Activated CD4-positive, alpha-beta T cell treated with anti-CD3 and anti-CD28 coated beads for 36 hours (primary cell): ENCODE data around the gene CCNJL. TPM values are rescaled to one million over a fixed set of nuclear protein-coding genes. Genes with fewer than 3 reads are reported as not detected.

Source experiments
- ATAC-seq: fragments of 200-7000 bp; cut with Tn5 transposase; one replicate; pipeline ENCODE4 v1.10.0; 2021; ENCODE audit warnings: mild to moderate bottlenecking, moderate library complexity
- CTCF ChIA-PET: fragments of 350-600 bp; sonication (Branson Sonifier 250); formaldehyde crosslinking; loops from one replicate; lab custom pipeline; 2021; ENCODE audit warnings: antibody characterized with exemption; lab: Charles Lee
- POLR2A ChIA-PET: fragments of 350-600 bp; sonication (Branson Sonifier 250); formaldehyde crosslinking; loops from one replicate; lab custom pipeline; 2021; ENCODE audit warnings: antibody characterized with exemption, inconsistent platforms; lab: Charles Lee
- DNase-seq: peaks from one replicate; pipeline ENCODE4 v3.0.0-alpha.2; 2020
- H3K27ac Mint-ChIP-seq: one replicate; pipeline ENCODE4 v1.8.0; 2021; ENCODE audit warnings: mixed read lengths
- H3K27me3 Mint-ChIP-seq: one replicate; pipeline ENCODE4 v1.8.0; 2021; ENCODE audit warnings: mixed read lengths
- H3K36me3 Mint-ChIP-seq: one replicate; pipeline ENCODE4 v1.8.0; 2021; ENCODE audit warnings: low read depth, mixed read lengths
- H3K4me1 Mint-ChIP-seq: one replicate; pipeline ENCODE4 v1.8.0; 2021; ENCODE audit warnings: mixed read lengths
- H3K4me3 Mint-ChIP-seq: one replicate; pipeline ENCODE4 v1.8.0; 2021; ENCODE audit warnings: mild to moderate bottlenecking, moderate library complexity, mixed read lengths
- H3K9me3 Mint-ChIP-seq: one replicate; pipeline ENCODE4 v1.8.0; 2021; ENCODE audit warnings: low read depth, mixed read lengths
- intact Hi-C, 2 experiments: fragments of 100-400 bp; cut with DNase I in 1 of 2; cut with micrococcal nuclease in 1 of 2; formaldehyde crosslinking; loops; one replicate each; pipeline versions ENCODE4 v1.14.2 to v1.15.1; 2022 to 2024; cut with DNase I, micrococcal nuclease
- total RNA-seq, 2 experiments: library from RNA; stranded (reverse); gene quantifications; one replicate each; pipeline ENCODE4 v1.2.3, GENCODE V29; 2021

CCNJL gene
- total RNA-seq, 2 experiments from 2014 or later = not detected

DNA sequence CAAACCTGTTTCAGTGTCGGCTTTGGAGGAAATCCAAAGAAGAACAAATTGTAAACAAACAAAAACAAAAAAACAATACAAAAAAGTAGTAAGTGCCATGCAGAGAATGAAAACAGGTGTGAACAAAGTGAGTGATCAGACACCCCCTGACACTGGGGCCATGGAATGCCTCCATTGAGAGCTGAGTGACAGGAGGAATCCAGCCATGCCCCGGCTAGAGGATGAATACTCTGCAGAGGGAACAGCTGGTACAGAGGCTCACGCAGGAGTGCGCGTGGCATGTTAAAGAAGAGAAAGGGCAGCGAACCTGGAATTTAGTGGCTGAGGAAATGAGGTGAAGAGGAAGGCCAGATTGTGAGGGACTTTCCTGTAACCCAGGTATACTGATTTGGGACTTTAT is 15.5 kb upstream of the CCNJL start:
- POLR2A ChIA-PET = no interaction called here
- DNase-seq = no peak
- no peak overlapping the region for H3K27ac Mint-ChIP-seq
- H3K36me3 Mint-ChIP-seq = no peaks in the 10 kb centered on the region
- ATAC-seq = no peak
- H3K27me3 Mint-ChIP-seq = no peaks in the 10 kb centered on the region
- intact Hi-C loops = no loop called here
- H3K4me1 Mint-ChIP-seq = peaks cover 7% of the 10 kb centered on the region
- no peaks in the 10 kb centered on the region for H3K9me3 Mint-ChIP-seq
- no peak overlapping the region for H3K4me3 Mint-ChIP-seq
- CTCF ChIA-PET = no interaction called here

DNA sequence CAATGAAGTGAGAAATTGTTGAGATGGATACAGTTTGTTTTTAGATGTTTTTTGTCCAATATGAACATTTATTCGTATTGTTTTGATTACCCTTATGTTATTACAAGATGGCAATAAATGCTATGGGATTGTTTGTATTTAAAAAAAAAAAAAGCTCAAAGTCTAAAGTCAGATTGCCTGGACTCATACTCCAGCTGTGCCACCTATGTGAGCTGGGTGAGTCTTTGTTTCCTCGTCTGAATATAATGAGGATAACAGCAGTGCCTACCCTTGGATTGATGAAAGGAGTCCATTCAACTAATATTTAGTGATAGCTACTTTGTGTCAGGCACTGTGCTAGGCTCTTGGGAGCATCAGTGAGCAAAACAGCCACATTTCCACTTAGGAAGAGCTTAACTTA is 14.6 kb upstream of the CCNJL start:
- Mint-ChIP-seq H3K36me3 (no peaks in the 10 kb centered on the region), H3K27ac (no peak overlapping the region), H3K9me3 (no peaks in the 10 kb centered on the region), H3K4me3 (no peak overlapping the region), H3K27me3 (no peaks in the 10 kb centered on the region), H3K4me1 (peaks cover 7% of the 10 kb centered on the region)
- no peak for ATAC-seq
- POLR2A ChIA-PET = interaction anchor here (0.6 kb wide), 1 partner anchor 86 kb away, joined by 3 read pairs; no protein-coding TSS in a partner anchor
- no peak for DNase-seq
- CTCF ChIA-PET = no interaction called here
- intact Hi-C loops = no loop called here

DNA sequence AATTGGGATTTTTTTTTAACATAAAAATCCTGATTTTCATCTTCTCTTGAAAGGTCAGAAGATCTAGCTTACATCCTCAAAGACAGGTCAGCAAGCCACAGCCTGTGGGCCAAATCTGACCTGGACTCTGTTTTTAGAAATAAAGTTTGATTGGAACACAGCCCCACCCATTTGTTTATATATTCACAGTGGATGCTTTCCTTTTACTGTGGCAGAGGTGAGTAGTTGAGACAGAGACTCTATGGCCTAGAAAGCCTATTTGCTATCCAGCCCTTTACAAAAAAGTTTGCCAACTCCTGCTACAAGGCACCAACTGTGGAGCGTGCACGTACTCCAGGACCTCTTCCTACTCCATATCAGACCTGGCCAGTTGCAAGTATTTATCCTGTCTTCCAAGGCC is 13.4 kb upstream of the CCNJL start:
- no peaks in the 10 kb centered on the region for H3K9me3 Mint-ChIP-seq
- H3K27me3 Mint-ChIP-seq = no peaks in the 10 kb centered on the region
- POLR2A ChIA-PET = no interaction called here
- ATAC-seq (no peak), DNase-seq (no peak)
- H3K36me3 Mint-ChIP-seq = no peaks in the 10 kb centered on the region
- no peak overlapping the region for H3K4me3 Mint-ChIP-seq
- CTCF ChIA-PET = interaction anchor here (0.7 kb wide), 1 partner anchor 19 kb away, joined by 3 read pairs; no protein-coding TSS in a partner anchor
- no peak overlapping the region for H3K27ac Mint-ChIP-seq
- H3K4me1 Mint-ChIP-seq = peaks cover 7% of the 10 kb centered on the region
- intact Hi-C loops = no loop called here

- ATAC-seq (no peak), DNase-seq (no peak)
- ChIA-PET POLR2A (no interaction called here), CTCF (interaction anchor here (0.7 kb wide), 1 partner anchor 20 kb away, joined by 3 read pairs; no protein-coding TSS in a partner anchor)
- Mint-ChIP-seq H3K4me1 (peaks cover under 1% of the 10 kb centered on the region), H3K27ac (no peak overlapping the region), H3K36me3 (no peaks in the 10 kb centered on the region), H3K27me3 (peaks cover 1% of the 10 kb centered on the region), H3K4me3 (no peak overlapping the region), H3K9me3 (no peaks in the 10 kb centered on the region)
- intact Hi-C loops = no loop called here
Measured at GRCh38 chr5:160324886-160325285, 12.5 kb upstream of the CCNJL start.

DNA sequence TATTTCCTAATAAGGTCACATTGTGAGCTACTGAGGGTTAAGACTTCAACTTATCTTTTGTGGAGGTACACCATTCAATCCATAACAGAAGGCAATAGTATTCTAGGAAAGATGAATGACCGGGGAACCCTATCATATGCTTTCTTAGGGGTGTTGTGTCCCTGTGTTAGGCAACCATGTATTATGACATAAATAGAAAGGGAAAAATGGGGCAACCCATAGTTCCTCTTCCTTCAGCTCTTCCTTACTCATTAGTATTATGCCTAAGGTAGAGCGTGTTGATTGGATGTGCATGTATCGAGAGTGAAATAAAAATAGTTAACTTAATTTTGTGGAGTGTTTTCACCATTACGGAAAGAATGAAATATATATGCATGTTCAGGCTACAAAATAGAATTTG is 6.0 kb upstream of the CCNJL start:
- Mint-ChIP-seq H3K27ac (no peak overlapping the region), H3K4me1 (no peaks in the 10 kb centered on the region), H3K36me3 (no peaks in the 10 kb centered on the region), H3K27me3 (peaks cover 23% of the 10 kb centered on the region), H3K4me3 (no peak overlapping the region), H3K9me3 (no peaks in the 10 kb centered on the region)
- ATAC-seq (no peak), DNase-seq (no peak)
- intact Hi-C loops = no loop called here
- ChIA-PET CTCF (interaction anchor here (0.6 to 0.8 kb wide), 2 partner anchors 20 to 431 kb away, joined by 3 read pairs; no protein-coding TSS in a partner anchor), POLR2A (no interaction called here)

DNA sequence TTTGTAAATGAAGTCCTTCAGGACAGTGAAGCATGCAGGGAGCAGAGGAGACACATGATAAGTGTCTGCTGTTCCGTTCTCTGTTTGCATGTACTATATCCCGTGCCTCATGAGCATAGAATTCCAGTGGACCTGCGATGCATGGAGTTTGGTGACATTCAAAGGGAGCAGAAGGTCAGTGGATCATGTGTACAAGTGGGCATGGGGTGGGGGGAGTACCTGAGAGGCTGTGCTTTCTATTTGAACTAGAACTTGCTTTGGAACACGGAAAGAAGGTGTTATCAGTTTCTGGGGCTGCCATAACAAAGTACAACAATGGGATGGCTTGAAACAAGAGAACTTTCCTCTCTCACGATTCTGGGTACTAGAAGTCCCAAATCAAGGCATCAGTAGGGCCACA is 5.1 kb upstream of the CCNJL start:
- no peak for DNase-seq
- intact Hi-C loops = no loop called here
- Mint-ChIP-seq H3K27me3 (peaks cover 32% of the 10 kb centered on the region), H3K27ac (no peak overlapping the region), H3K4me3 (no peak overlapping the region), H3K9me3 (no peaks in the 10 kb centered on the region), H3K4me1 (peaks cover 4% of the 10 kb centered on the region), H3K36me3 (no peaks in the 10 kb centered on the region)
- CTCF ChIA-PET = no interaction called here
- no peak for ATAC-seq
- POLR2A ChIA-PET = no interaction called here

DNA sequence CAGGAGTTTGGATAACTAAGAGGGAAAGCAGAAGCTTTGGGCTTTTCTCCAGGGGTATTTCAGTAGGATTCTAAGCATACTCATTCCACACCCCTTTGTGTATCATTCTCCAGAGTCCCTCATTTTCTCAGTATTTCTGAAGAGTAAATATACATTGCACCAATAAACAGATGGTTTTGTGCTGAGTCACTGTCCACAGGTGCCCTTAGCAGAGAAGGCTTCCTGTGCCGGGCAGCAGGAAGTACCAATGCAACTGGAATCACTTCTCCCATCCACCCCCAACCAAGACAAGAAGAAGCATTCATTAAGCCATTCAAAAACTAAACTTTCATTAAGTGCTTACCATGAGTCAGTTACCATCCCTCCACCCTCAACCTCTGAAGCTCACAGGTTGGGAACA is 3.6 kb upstream of the CCNJL start:
- POLR2A ChIA-PET = no interaction called here
- H3K27me3 Mint-ChIP-seq = peaks cover 38% of the 10 kb centered on the region
- DNase-seq = no peak
- no peaks in the 10 kb centered on the region for H3K9me3 Mint-ChIP-seq
- no peak overlapping the region for H3K27ac Mint-ChIP-seq
- CTCF ChIA-PET = interaction anchor here (0.7 kb wide), 1 partner anchor 294 kb away, joined by 3 read pairs; no protein-coding TSS in a partner anchor
- peaks cover 8% of the 10 kb centered on the region for H3K4me1 Mint-ChIP-seq
- no peak overlapping the region for H3K4me3 Mint-ChIP-seq
- intact Hi-C loops = no loop called here
- no peak for ATAC-seq
- no peaks in the 10 kb centered on the region for H3K36me3 Mint-ChIP-seq

DNA sequence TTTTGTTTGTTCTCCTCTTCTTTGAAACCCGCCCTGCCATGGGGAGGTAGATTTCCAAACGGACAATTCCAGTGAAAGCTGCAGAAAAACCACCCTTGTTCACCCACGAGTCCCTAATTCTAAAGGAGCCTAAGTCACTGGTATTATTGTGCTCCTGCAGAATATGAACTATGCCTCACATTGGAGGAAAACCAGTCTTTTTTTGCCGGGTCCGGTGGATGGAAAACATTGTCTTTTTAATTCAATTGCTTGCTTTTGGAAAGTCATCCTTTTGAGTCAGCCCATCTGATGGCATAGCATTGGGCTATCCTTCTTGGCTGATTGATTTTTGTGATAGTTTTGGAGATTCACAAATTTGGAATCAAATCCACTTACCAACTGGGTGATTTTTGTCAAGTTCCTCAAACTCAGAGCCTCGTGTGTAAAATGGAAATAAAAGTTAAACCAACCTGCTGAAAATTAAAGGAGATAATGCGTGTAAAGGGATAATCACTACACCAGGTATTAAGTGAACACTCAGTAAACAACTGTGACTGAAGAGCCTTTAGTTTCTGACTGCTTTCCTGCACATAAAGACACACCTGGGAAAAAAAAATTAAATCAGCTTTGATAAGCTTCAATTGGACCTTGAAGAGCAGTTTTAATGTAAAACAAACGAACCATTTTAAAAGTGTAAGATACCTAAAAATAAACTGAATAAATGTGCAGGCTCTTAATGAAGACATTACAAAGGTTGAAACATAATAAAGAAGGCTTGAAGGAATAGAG is 780 bp upstream of the CCNJL start:
- no peak overlapping the region for H3K27ac Mint-ChIP-seq
- DNase-seq (no peak), ATAC-seq (no peak)
- intact Hi-C loops = no loop called here
- no peaks in the 10 kb centered on the region for H3K9me3 Mint-ChIP-seq
- POLR2A ChIA-PET = no interaction called here
- no peaks in the 10 kb centered on the region for H3K36me3 Mint-ChIP-seq
- H3K27me3 Mint-ChIP-seq = peaks cover 51% of the 10 kb centered on the region
- peak overlapping the region; percentile 67 for H3K4me3 Mint-ChIP-seq
- CTCF ChIA-PET = interaction anchor here (1.1 kb wide), 1 partner anchor 32 kb away, joined by 3 read pairs; no protein-coding TSS in a partner anchor
- peaks cover 8% of the 10 kb centered on the region for H3K4me1 Mint-ChIP-seq

- Mint-ChIP-seq H3K4me1 (peaks cover 8% of the 10 kb centered on the region), H3K27me3 (peaks cover 52% of the 10 kb centered on the region), H3K27ac (no peak overlapping the region), H3K9me3 (no peaks in the 10 kb centered on the region), H3K4me3 (no peak overlapping the region), H3K36me3 (no peaks in the 10 kb centered on the region)
- CTCF ChIA-PET = no interaction called here
- POLR2A ChIA-PET = interaction anchor here (0.7 kb wide), 1 partner anchor 108 kb away, joined by 3 read pairs; no protein-coding TSS in a partner anchor
- ATAC-seq (no peak), DNase-seq (peak; percentile 6)
- intact Hi-C loops = no loop called here
Measured at GRCh38 chr5:160311491-160312133, 752 bp downstream of the CCNJL start.

- Mint-ChIP-seq H3K4me1 (peaks cover 8% of the 10 kb centered on the region), H3K27me3 (peaks cover 47% of the 10 kb centered on the region), H3K27ac (no peak overlapping the region), H3K9me3 (no peaks in the 10 kb centered on the region), H3K4me3 (no peak overlapping the region), H3K36me3 (no peaks in the 10 kb centered on the region)
- no peak for ATAC-seq
- ChIA-PET CTCF (no interaction called here), POLR2A (interaction anchor here (0.7 kb wide), 1 partner anchor 109 kb away, joined by 3 read pairs; no protein-coding TSS in a partner anchor)
- no peak for DNase-seq
- intact Hi-C loops = no loop called here
Measured at GRCh38 chr5:160310552-160311295, 1.6 kb downstream of the CCNJL start.

DNA sequence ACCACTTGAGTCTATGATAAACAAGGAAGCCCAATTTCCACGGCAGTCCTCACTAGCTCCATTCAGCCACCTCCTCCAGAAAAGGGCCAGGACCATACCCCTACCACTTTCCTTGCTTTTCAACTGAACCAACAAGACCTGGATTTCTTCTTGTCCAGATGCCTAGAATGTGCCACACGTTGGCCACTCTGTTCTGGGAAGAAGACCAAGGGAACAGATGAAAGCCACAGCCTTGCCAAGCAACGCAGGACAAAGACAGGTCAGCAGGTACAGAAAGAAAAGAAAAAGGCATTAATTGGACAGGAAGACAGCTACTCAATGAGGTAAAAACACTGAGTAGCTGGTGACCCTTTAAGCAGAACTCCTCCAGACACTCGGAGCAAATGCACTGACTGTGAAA is 2.2 kb downstream of the CCNJL start:
- H3K9me3 Mint-ChIP-seq = no peaks in the 10 kb centered on the region
- ATAC-seq = no peak
- ChIA-PET POLR2A (no interaction called here), CTCF (interaction anchor here (0.6 to 1.5 kb wide), 2 partner anchors 81 to 284 kb away, joined by 3 to 5 read pairs; no protein-coding TSS in a partner anchor)
- H3K4me3 Mint-ChIP-seq = no peak overlapping the region
- no peak for DNase-seq
- peaks cover 8% of the 10 kb centered on the region for H3K4me1 Mint-ChIP-seq
- intact Hi-C loops = no loop called here
- H3K36me3 Mint-ChIP-seq = no peaks in the 10 kb centered on the region
- no peak overlapping the region for H3K27ac Mint-ChIP-seq
- peaks cover 47% of the 10 kb centered on the region for H3K27me3 Mint-ChIP-seq
